Keratinocyte (primary cell): ENCODE results near the gene HCRTR1.

Experiments
- EZH2 ChIP-seq: IDR thresholded peaks from one replicate; pipeline ENCODE4 v1.6.1; 2012; ENCODE audit warnings: inconsistent platforms, mild to moderate bottlenecking, low read length, moderate library complexity
- TF ChIP-seq, protein P1 (sequence below), 3 experiments: IDR thresholded peaks in 1 of 3; conservative IDR thresholded peaks in 1 of 3; optimal IDR thresholded peaks in 1 of 3; 2 replicates in 2 of 3; 3 replicates in 1 of 3; pipeline versions ENCODE3 to v1.5.1; 2011; ENCODE audit warnings: low read length in 3 of 3, mild to moderate bottlenecking in 3 of 3, moderate library complexity in 2 of 3, control low read depth in 1 of 3, inconsistent platforms in 1 of 3; ENCODE audit not compliant: insufficient read depth in 2 of 3; ENCODE audit errors: extremely low read depth in 1 of 3

DNA sequence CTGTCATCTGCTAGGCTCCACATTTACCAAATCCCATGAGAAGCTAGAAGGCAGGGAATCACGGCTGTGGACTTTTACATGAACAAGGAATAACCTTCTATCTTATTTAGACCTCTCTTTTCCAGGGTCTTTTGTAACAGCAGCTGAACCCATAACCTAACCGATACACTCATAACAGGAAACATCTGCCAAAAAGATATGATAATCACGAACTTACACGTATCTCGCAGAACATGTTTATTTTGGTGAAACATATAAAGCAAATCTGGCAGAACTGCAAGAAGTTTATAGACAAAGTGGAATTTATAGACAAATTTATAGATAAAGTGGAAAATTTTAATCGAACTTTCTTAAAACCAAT, 20.8 kb upstream of the HCRTR1 start:
- TF ChIP-seq, protein P1, sequence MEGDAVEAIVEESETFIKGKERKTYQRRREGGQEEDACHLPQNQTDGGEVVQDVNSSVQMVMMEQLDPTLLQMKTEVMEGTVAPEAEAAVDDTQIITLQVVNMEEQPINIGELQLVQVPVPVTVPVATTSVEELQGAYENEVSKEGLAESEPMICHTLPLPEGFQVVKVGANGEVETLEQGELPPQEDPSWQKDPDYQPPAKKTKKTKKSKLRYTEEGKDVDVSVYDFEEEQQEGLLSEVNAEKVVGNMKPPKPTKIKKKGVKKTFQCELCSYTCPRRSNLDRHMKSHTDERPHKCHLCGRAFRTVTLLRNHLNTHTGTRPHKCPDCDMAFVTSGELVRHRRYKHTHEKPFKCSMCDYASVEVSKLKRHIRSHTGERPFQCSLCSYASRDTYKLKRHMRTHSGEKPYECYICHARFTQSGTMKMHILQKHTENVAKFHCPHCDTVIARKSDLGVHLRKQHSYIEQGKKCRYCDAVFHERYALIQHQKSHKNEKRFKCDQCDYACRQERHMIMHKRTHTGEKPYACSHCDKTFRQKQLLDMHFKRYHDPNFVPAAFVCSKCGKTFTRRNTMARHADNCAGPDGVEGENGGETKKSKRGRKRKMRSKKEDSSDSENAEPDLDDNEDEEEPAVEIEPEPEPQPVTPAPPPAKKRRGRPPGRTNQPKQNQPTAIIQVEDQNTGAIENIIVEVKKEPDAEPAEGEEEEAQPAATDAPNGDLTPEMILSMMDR (optimal IDR thresholded peaks at IDR 0.05 in 1 of 3, IDR thresholded peaks at IDR 0.05 in 1 of 3, conservative IDR thresholded peaks at IDR 0.05 in 1 of 3; ENCODE audit: extremely low read depth in 1 of 3, insufficient read depth in 2 of 3, low read length in 3 of 3) = no peak
- no peak for TF ChIP-seq EZH2
